IMR-90 (cell line): Measurements from ENCODE around the gene SSR1.

Experiments used
- CEBPB ChIP-seq: IDR thresholded peaks from 2 replicates; pipeline ENCODE4 v1.6.1; 2012; ENCODE audit warnings: low read depth, low read length, improper control_type of control experiment
- CTCF ChIP-seq: conservative IDR thresholded peaks from 2 replicates; pipeline ENCODE4 v1.5.1; 2012; ENCODE audit warnings: mild to moderate bottlenecking, low read depth, low read length, improper control_type of control experiment
- ELK1 ChIP-seq: fragments of 150-350 bp; IDR thresholded peaks from 2 replicates; pipeline ENCODE4 v1.6.1; 2016; ENCODE audit warnings: low read depth, mild to moderate bottlenecking, low read length, moderate library complexity, borderline replicate concordance
- MAFK ChIP-seq: IDR thresholded peaks from 2 replicates; pipeline ENCODE4 v1.6.1; 2012; ENCODE audit warnings: low read depth, low read length, improper control_type of control experiment
- MAZ ChIP-seq: IDR thresholded peaks from 2 replicates; pipeline ENCODE4 v1.6.1; 2012; ENCODE audit warnings: low read depth, mild to moderate bottlenecking, low read length, improper control_type of control experiment, moderate library complexity, borderline replicate concordance
- MXI1 ChIP-seq: IDR thresholded peaks from 2 replicates; pipeline ENCODE4 v1.6.1; 2012; ENCODE audit warnings: low read depth, mild to moderate bottlenecking, low read length, moderate library complexity, borderline replicate concordance
- POLR2A ChIP-seq: IDR thresholded peaks from 2 replicates; pipeline ENCODE4 v1.6.1; 2012; ENCODE audit warnings: mild to moderate bottlenecking, low read depth, low read length
- RAD21 ChIP-seq: IDR thresholded peaks from 2 replicates; pipeline ENCODE4 v1.6.1; 2012; ENCODE audit warnings: low read length, improper control_type of control experiment
- RCOR1 ChIP-seq: IDR thresholded peaks from 2 replicates; pipeline ENCODE4 v1.6.1; 2012; ENCODE audit warnings: mild to moderate bottlenecking, low read length, improper control_type of control experiment; ENCODE audit not compliant: insufficient replicate concordance
- RFX5 ChIP-seq: IDR thresholded peaks from 2 replicates; pipeline ENCODE4 v1.8.0; 2012; ENCODE audit warnings: low read depth, mild to moderate bottlenecking, low read length, moderate library complexity
- USF2 ChIP-seq: fragments of 150-350 bp; IDR thresholded peaks from 2 replicates; pipeline ENCODE4 v1.6.1; 2017; ENCODE audit warnings: mild to moderate bottlenecking, antibody characterized with exemption, low read length, low read depth

- TF ChIP-seq CTCF (no peak), RAD21 (no peak), MXI1 (no peak), POLR2A (no peak), RCOR1 (no peak), MAFK (no peak), RFX5 (no peak), CEBPB (no peak), MAZ (no peak), ELK1 (no peak), USF2 (no peak)
Measured at GRCh38 chr6:7230956-7231713, 81.9 kb downstream of the SSR1 start.
